Measurements from ENCODE around the gene TARP.

Gene TARP

DNA sequence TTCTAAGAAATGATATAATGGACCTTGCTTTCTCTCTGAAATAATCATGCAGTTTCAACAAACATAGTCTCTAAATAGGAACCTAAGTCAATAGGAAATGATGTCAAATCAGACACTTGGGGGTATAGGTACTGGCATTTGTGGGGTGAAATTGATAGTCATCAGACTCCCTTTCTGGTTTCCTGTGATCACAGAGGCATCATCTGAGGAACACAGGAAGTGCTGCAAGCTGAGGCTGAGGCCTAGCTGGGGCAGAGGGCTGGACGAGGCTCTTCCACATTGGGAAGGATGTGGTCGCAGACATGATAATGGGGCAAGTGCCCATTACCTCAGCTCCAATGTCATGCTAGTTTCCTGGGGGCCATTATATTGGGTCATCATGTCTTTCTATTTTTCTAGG lies 33.5 kb upstream of the TARP start:
- H3K27me3 Mint-ChIP-seq: no peaks in the 10 kb centered on the region
- CTCF ChIA-PET: interaction anchor here (1.2 to 1.6 kb wide), 2 partner anchors 12 to 29 kb away, joined by 3 to 4 read pairs; no protein-coding TSS in a partner anchor

DNA sequence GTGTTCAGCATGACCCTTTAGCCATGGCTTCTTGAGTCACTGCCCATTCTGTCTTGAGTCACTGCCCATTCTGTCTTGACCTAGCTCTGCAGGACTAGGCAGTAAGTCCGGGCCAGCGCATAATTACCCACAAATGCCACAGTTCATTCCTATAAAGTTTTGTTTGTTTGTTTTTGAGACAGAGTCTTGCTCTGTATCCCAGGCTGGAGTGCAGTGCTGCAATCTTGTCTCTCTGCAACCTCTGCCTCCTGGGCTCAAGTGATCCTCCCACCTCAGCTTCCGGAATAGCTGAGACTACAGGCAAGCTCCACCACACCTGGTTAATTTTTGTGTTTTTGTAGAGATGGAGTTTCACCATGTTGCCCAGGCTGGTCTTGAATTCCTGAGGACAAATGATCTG lies 32.7 kb upstream of the TARP start:
- intact Hi-C loops (cut with micrococcal nuclease): no loop called here
- no peak for ATAC-seq
- Mint-ChIP-seq H3K27me3 (no peaks in the 10 kb centered on the region), H3K4me3 (no peak overlapping the region), H3K9me3 (no peaks in the 10 kb centered on the region), H3K4me1 (ENCODE audit: low read depth) (peaks cover 33% of the 10 kb centered on the region), H3K36me3 (ENCODE audit: low read depth) (peaks cover 5% of the 10 kb centered on the region), H3K27ac (peak overlapping the region; percentile 80)
- CTCF ChIA-PET: interaction anchor here (1.2 to 1.6 kb wide), 2 partner anchors 13 to 29 kb away, joined by 3 to 4 read pairs; no protein-coding TSS in a partner anchor
- DNase-seq: no peak
- TF ChIP-seq, protein P1, sequence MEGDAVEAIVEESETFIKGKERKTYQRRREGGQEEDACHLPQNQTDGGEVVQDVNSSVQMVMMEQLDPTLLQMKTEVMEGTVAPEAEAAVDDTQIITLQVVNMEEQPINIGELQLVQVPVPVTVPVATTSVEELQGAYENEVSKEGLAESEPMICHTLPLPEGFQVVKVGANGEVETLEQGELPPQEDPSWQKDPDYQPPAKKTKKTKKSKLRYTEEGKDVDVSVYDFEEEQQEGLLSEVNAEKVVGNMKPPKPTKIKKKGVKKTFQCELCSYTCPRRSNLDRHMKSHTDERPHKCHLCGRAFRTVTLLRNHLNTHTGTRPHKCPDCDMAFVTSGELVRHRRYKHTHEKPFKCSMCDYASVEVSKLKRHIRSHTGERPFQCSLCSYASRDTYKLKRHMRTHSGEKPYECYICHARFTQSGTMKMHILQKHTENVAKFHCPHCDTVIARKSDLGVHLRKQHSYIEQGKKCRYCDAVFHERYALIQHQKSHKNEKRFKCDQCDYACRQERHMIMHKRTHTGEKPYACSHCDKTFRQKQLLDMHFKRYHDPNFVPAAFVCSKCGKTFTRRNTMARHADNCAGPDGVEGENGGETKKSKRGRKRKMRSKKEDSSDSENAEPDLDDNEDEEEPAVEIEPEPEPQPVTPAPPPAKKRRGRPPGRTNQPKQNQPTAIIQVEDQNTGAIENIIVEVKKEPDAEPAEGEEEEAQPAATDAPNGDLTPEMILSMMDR (IDR thresholded peaks at IDR 0.05): no peak
- POLR2A ChIA-PET: no interaction called here

More for the DNA sequence above, 33.5 kb upstream of the TARP start:
- DNase-seq (no peak), ATAC-seq (peak; percentile 22)
- Mint-ChIP-seq H3K36me3 (ENCODE audit: low read depth) (peaks cover 5% of the 10 kb centered on the region), H3K9me3 (no peaks in the 10 kb centered on the region), H3K4me3 (peak overlapping the region; percentile 10), H3K4me1 (ENCODE audit: low read depth) (peaks cover 33% of the 10 kb centered on the region), H3K27ac (peak overlapping the region; percentile 80)
- TF ChIP-seq, protein P1 (IDR thresholded peaks at IDR 0.05): no peak
- intact Hi-C loops (cut with micrococcal nuclease): no loop called here
- POLR2A ChIA-PET: no interaction called here

DNA sequence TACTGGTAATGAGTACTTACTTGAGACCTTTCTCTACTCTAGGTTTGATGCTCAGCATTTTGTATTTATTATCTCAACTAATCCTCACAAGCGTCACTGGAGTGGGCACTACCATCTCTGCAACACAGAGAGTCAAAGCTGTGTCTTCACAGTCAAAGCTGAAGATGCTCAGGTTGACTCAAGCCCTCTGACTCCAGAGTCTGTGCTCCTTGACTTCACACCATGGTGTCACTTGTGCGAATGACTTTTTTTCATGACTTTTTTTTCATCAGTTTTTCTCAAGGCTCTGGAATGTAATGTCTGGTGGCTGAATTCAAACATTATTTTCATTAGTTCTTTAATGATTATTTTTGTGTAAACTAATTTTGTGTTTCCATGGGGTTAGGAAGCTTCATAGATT lies 30.4 kb upstream of the TARP start:
- ChIA-PET CTCF (interaction anchor here (1.0 to 1.5 kb wide), 3 partner anchors 9 to 31 kb away, joined by 3 to 7 read pairs (median 3); no protein-coding TSS in a partner anchor), POLR2A (interaction anchor here (0.5 to 1.1 kb wide), 2 partner anchors 29 to 33 kb away, joined by 3 read pairs; no protein-coding TSS in a partner anchor)
- Mint-ChIP-seq H3K27me3 (no peaks in the 10 kb centered on the region), H3K27ac (peak overlapping the region; percentile 87), H3K4me1 (ENCODE audit: low read depth) (peaks cover 22% of the 10 kb centered on the region), H3K4me3 (peak overlapping the region; percentile 78), H3K9me3 (no peaks in the 10 kb centered on the region), H3K36me3 (ENCODE audit: low read depth) (peaks cover 5% of the 10 kb centered on the region)
- DNase-seq (peak; percentile 41), ATAC-seq (peak; percentile 63)
- intact Hi-C loops (cut with micrococcal nuclease): no loop called here
- TF ChIP-seq, protein P1 (IDR thresholded peaks at IDR 0.05): no peak

DNA sequence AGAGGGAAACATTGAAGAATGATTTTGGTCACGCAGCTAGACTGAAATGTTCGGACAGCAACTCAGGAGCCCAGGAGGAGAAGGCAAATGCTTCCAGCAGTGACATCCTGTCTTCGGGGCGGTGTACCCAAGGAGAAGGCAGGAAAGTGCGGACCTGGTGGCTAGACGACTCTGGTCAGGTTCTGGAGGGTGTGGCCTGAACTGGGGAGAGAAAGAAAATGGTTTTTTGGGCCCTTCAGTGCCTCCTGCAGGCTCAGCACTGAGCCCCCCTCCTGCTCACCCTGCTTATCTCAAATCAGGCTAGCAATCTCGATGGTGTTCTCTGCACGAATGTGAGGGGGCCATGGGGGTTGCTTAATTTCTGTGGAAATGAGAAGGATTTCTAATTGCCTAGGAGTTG lies 26.7 kb upstream of the TARP start:
- H3K27ac Mint-ChIP-seq: peak overlapping the region; percentile 83
- TF ChIP-seq, protein P1 (IDR thresholded peaks at IDR 0.05): no peak
- no peaks in the 10 kb centered on the region for H3K36me3 Mint-ChIP-seq (ENCODE audit: low read depth)
- peak; percentile 39 for DNase-seq
- no peaks in the 10 kb centered on the region for H3K27me3 Mint-ChIP-seq
- intact Hi-C loops (cut with micrococcal nuclease): no loop called here
- H3K4me3 Mint-ChIP-seq: peak overlapping the region; percentile 79
- POLR2A ChIA-PET: interaction anchor here (1.1 to 1.5 kb wide), 2 partner anchors 25 to 27 kb away, joined by 3 to 5 read pairs; no protein-coding TSS in a partner anchor
- H3K9me3 Mint-ChIP-seq: no peaks in the 10 kb centered on the region
- ATAC-seq: peak; percentile 69
- CTCF ChIA-PET: interaction anchor here (0.8 to 1.7 kb wide), 4 partner anchors 18 to 77 kb away, joined by 3 to 4 read pairs (median 4); no protein-coding TSS in a partner anchor
- H3K4me1 Mint-ChIP-seq (ENCODE audit: low read depth): no peaks in the 10 kb centered on the region

DNA sequence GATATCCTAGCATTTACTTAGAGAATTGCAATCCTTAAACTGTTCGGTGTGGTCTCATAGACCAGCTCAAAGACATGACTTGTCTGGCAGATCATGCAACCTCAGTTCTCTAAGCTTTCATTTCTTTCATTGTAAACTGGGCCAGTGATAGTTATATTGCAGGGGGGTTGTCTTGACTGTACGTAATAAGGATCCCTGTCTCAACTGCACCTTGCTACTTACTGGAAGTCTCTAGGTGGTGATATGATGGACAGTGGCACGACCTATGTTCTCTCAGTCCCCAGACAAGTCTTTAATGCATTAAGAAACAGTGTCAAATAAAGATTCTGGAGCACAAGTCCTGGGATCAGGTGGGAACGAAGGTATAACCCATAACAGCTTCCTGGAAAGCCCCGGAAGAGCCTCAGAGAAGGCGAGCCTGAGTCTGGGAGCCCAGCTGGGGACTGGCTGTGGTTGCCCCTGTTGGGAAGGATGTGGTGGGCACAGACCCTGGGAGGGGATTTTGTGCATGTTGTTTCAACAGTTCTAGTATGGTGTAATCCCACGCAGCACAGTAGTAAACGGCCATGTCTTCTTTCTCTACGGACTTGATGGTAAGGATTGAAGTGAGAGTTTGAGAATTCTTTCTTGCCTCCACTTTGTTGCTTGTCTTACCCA lies 26.0 kb upstream of the TARP start:
- ATAC-seq (no peak), DNase-seq (no peak)
- ChIA-PET POLR2A (interaction anchor here (1.1 to 1.5 kb wide), 2 partner anchors 25 to 28 kb away, joined by 3 to 5 read pairs; no protein-coding TSS in a partner anchor), CTCF (interaction anchor here (1.5 to 1.7 kb wide), 2 partner anchors 19 to 70 kb away, joined by 3 to 4 read pairs; no protein-coding TSS in a partner anchor)
- no peaks in the 10 kb centered on the region for H3K9me3 Mint-ChIP-seq
- H3K27ac Mint-ChIP-seq: peak overlapping the region; percentile 83
- H3K27me3 Mint-ChIP-seq: no peaks in the 10 kb centered on the region
- H3K36me3 Mint-ChIP-seq (ENCODE audit: low read depth): no peaks in the 10 kb centered on the region
- intact Hi-C loops (cut with micrococcal nuclease): no loop called here
- H3K4me1 Mint-ChIP-seq (ENCODE audit: low read depth): no peaks in the 10 kb centered on the region
- H3K4me3 Mint-ChIP-seq: peak overlapping the region; percentile 79
- TF ChIP-seq, protein P1 (IDR thresholded peaks at IDR 0.05): no peak
